ENCODE results near the gene ZNF175. TPM values are rescaled to one million over a fixed set of nuclear protein-coding genes. Genes with fewer than 3 reads are reported as not detected.

Gene ZNF175
- polyA plus RNA-seq, 1 of the 3 experiments (the other 2 are of a cell fraction), result 3.1 TPM

- peaks cover 7% of the 10 kb centered on the region for H3F3A ChIP-seq (replicated peaks; ENCODE audit: insufficient read depth)
- POLR2A ChIA-PET, result no interaction called here
- no peaks in the 10 kb centered on the region; the same call in 1 of the 2 replicates for H3K9me3 ChIP-seq
- H3K27me3 ChIP-seq (ENCODE audit: insufficient read depth), result peaks cover 32% of the 10 kb centered on the region; the same call in 1 of the 2 replicates
- no peaks in the 10 kb centered on the region for H4K20me1 ChIP-seq (ENCODE audit: insufficient read depth)
- H3K9ac ChIP-seq, result no peak overlapping the region
- peaks cover 16% of the 10 kb centered on the region for H3K79me2 ChIP-seq (ENCODE audit: insufficient read depth)
- no peaks in the 10 kb centered on the region for H3K9me2 ChIP-seq
- WGBS (ENCODE audit: low lambda C conversion rate), result 2% methylated on average over 4 of the region's 4 CpGs
- H3K36me3 ChIP-seq (replicated peaks in 1 of 2; ENCODE audit: control insufficient read depth in 1 of 2, insufficient read depth in 2 of 2, low read length in 1 of 2), result no peaks in the 10 kb centered on the region
- TF ChIP-seq IRF3 (IDR thresholded peaks at IDR 0.05; ENCODE audit: low read depth, low read length) (no peak), EZH2phosphoT487 (IDR thresholded peaks at IDR 0.05; ENCODE audit: borderline replicate concordance, low read depth) (no peak), SMC3 (IDR thresholded peaks at IDR 0.05; ENCODE audit: low read depth, low read length) (no peak), FOXJ3 (CRISPR knock-in tag; IDR thresholded peaks at IDR 0.05) (no peak), EP300 (IDR thresholded peaks at IDR 0.05; ENCODE audit: borderline replicate concordance in 1 of 2, low read depth in 1 of 2, low read length in 1 of 2) (no peak), RXRA (IDR thresholded peaks at IDR 0.05; ENCODE audit: borderline replicate concordance, low read depth) (no peak), ELF1 (IDR thresholded peaks at IDR 0.05) (no peak), GATA2 (CRISPR knock-in tag; IDR thresholded peaks at IDR 0.05) (no peak)
- peaks cover 0 to 10% of the 10 kb centered on the region in 2 experiments; a peak in 2 of 4 replicates for H3K4me1 ChIP-seq (ENCODE audit: control insufficient read depth in 1 of 2, insufficient read depth in 2 of 2, low read depth in 1 of 2, low read length in 1 of 2)
- no peak overlapping the region for H3K27ac ChIP-seq (ENCODE audit: low read depth in 2 of 2, low read length in 1 of 2)
- no peak overlapping the region for H3K4me2 ChIP-seq
- no peak for DNase-seq
- H2AFZ ChIP-seq (ENCODE audit: low read depth), result no peak overlapping the region
- no peak overlapping the region for H3K4me3 ChIP-seq (ENCODE audit: low read depth in 2 of 2, low read length in 1 of 2)
- CTCF ChIA-PET, result interaction anchor here (0.5 kb wide), 1 partner anchor 58 kb away, joined by 3 read pairs; no protein-coding TSS in a partner anchor
Measured at GRCh38 chr19:51567583-51567982, 3.5 kb upstream of the ZNF175 start.

GRCh38 chr19:51568456-51568855 lies 2.6 kb upstream of the ZNF175 start:
- no peak overlapping the region for H3K4me2 ChIP-seq
- no peaks in the 10 kb centered on the region for H3K9me2 ChIP-seq
- H2AFZ ChIP-seq (ENCODE audit: low read depth), result no peak overlapping the region
- no peak overlapping the region for H3K9ac ChIP-seq
- no peak overlapping the region for H3K4me3 ChIP-seq (ENCODE audit: low read depth in 2 of 2, low read length in 1 of 2)
- peaks cover 0 to 6% of the 10 kb centered on the region in 2 experiments for H3K36me3 ChIP-seq (replicated peaks in 1 of 2; ENCODE audit: control insufficient read depth in 1 of 2, insufficient read depth in 2 of 2, low read length in 1 of 2)
- H3K4me1 ChIP-seq (ENCODE audit: control insufficient read depth in 1 of 2, insufficient read depth in 2 of 2, low read depth in 1 of 2, low read length in 1 of 2), result peaks cover 0 to 13% of the 10 kb centered on the region in 2 experiments; a peak in 2 of 4 replicates
- peaks cover 10% of the 10 kb centered on the region for H3F3A ChIP-seq (replicated peaks; ENCODE audit: insufficient read depth)
- WGBS (ENCODE audit: low lambda C conversion rate), result 0% methylated on average over 1 of the region's 1 CpG
- CTCF ChIA-PET, result no interaction called here
- no peaks in the 10 kb centered on the region for H4K20me1 ChIP-seq (ENCODE audit: insufficient read depth)
- H3K27ac ChIP-seq (ENCODE audit: low read depth in 2 of 2, low read length in 1 of 2), result no peak overlapping the region
- H3K27me3 ChIP-seq (ENCODE audit: insufficient read depth), result peaks cover 28% of the 10 kb centered on the region; the same call in 1 of the 2 replicates
- H3K79me2 ChIP-seq (ENCODE audit: insufficient read depth), result peaks cover 23% of the 10 kb centered on the region
- POLR2A ChIA-PET, result no interaction called here
- H3K9me3 ChIP-seq, result no peaks in the 10 kb centered on the region; the same call in 1 of the 2 replicates
- no peak for DNase-seq
- TF ChIP-seq RXRA (IDR thresholded peaks at IDR 0.05; ENCODE audit: borderline replicate concordance, low read depth) (no peak), PBX3 (IDR thresholded peaks at IDR 0.05) (no peak), EP300 (IDR thresholded peaks at IDR 0.05; ENCODE audit: borderline replicate concordance in 1 of 2, low read depth in 1 of 2, low read length in 1 of 2) (no peak), FOSL2 (IDR thresholded peaks at IDR 0.05; ENCODE audit: borderline replicate concordance, low read depth) (no peak), GABPA (IDR thresholded peaks at IDR 0.05; ENCODE audit: low read depth) (no peak), REST (IDR thresholded peaks at IDR 0.05; ENCODE audit: low read depth, low read length) (no peak), YY1 (IDR thresholded peaks at IDR 0.05; ENCODE audit: low read depth) (no peak), ELF1 (IDR thresholded peaks at IDR 0.05) (no peak), USF1 (IDR thresholded peaks at IDR 0.05; ENCODE audit: borderline replicate concordance, low read depth) (no peak), SIN3A (IDR thresholded peaks at IDR 0.05; ENCODE audit: borderline replicate concordance, low read depth, low read length) (no peak), RCOR1 (IDR thresholded peaks at IDR 0.05; ENCODE audit: low read length) (no peak), NFIC (IDR thresholded peaks at IDR 0.05; ENCODE audit: borderline replicate concordance) (no peak), CTCF (IDR thresholded peaks at IDR 0.05) (no peak), RFX5 (IDR thresholded peaks at IDR 0.05; ENCODE audit: low read length) (no peak), GATA2 (CRISPR knock-in tag; IDR thresholded peaks at IDR 0.05) (no peak), TCF12 (IDR thresholded peaks at IDR 0.05) (no peak)

Measured in SK-N-SH (cell line).